HG02938 (cell line): ENCODE results near the gene ZNF726.
"Not testable (repeated sequence)": the region's sequence is repeated elsewhere in the genome, so short reads cannot be mapped to it uniquely, and the experiment has no call there.

Experiments used
- ATAC-seq: cut with Tn5 transposase; IDR thresholded peaks from one replicate; pipeline ENCODE4 v1.9.1; 2021; ENCODE audit warnings: mild to moderate bottlenecking, moderate library complexity; ENCODE audit not compliant: unreplicated experiment

Gene ZNF726

DNA sequence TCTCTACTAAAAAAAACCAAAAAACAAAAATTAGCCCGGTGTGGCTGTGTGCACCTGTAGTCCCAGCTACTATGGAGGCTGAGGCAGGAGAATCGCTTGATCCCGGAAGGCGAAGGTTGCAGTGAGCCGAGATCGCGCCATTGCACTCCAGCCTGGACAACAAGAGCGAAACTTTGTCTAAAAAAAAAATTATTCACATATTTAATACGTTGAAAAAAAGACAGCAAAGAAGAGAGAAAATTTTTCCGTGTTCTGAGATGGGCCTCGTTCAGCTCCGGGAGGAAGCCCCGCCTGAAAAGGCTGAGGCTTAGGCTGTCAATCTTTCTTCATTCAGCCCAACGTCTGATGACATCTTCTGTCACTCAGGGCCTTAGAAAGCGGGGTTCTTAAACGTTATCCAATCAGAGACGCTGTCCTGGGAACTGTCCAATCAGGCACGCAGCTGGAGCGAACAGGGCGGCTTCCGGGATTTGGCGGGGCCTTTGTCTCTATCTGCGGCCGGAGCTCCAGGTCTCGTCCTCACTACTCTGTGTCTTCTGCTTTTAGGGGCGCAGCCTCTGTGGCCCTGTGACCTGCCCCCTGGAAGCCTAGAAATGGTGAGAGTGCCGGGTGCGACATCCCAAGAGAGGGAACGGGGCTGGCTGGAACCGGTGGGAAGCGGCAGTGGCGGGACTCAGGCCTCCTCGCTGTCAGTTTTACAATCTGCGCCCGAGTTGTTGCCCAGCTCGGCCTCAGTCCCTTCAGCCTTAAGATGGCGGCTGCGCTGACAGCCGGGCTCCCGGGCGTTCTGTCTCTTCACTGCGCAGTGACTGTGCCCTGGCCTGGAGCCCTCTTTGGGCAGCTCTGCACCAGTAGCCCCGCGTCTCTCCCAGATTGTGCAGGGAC, at the start of gene ZNF726:
TSS of gene ZNF726 (plus strand) at position 485 of the 885 bp plus-strand sequence. CDS start at position 594, 109 bp downstream.
- ATAC-seq = peak; percentile 97

- no peak for ATAC-seq
These were observed 46.8 kb upstream of the ZNF726 start for GRCh38 chr19:23867895-23868294.

DNA sequence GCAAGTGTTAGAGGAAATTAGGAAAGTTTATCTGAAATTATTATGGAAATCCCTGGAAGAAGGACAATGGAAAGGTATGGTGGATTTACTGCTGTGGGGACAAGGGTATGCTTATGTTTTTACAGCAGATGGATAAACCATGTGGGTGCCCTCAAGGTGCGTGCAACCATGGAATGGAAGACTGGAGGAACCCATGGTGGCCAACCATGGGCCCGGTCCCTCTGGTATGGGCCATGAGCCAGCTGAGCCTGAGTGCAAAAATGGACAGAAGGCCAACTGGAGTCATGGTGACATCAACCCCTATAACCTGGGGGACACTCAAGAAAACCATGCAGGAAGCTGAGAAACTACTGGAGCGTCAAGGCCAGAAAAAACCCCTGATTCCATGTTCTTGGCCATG, 46.1 kb upstream of the ZNF726 start:
- ATAC-seq = no peak

- ATAC-seq = no peak
These were observed 42.3 kb upstream of the ZNF726 start for GRCh38 chr19:23872282-23872919.

DNA sequence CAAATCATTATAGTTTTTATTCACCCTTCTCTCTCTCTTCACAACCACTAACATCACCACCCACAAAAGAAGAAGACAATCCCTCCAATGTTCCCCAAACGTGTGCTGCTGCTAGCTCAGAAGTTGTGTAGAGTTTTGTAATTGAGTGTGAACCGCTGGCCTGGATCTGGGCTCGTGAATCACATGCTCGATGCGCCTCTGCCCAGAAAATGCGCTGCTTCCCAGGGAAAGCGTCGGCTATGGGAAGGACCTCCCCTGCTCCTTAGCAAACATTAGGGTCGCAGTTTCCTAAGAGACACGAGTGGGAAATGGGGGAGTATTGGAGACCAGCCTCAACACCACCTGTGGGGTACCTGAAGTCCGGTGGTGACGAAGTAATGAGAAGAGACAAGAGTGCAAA, 38.4 kb upstream of the ZNF726 start:
- ATAC-seq = no peak

DNA sequence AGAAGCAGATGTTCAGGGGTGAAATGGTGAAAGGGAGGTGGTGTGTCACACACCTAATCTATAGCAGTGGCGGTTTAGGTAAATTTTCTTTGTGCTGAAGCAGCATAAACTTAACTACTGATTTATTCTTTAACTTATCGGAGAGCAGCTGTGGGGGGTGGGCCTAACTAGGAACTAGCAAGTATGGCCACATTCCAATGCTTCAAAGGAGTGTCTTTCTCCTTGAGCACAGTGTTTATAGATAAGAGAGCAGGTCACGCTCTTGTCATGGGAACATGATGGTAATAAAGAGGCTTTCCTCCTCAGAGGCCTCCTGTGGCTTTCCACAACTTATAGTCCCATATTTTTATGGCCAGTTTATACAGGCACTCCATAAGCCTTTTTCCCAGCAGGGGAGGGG, 37.9 kb upstream of the ZNF726 start:
- ATAC-seq = not testable (repeated sequence)

DNA sequence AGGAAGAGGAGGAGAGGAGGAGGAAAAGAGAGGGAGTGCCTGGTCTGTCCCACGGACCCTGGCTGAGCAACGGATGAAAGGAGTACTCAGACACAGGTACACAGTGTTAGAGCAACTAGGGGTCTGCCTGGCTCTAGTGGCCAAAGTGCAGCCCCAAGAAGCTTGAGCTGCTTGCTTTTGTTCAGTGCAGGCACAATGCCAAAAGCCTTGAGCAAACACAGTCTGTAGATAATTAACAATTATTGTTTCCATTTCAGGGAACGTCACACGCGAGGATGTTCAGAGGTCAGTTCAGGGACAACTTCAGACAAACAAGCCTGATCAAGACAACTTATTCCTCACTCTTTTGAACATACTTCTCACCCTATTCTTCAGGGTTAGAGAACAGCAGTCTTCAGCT, 32.2 kb upstream of the ZNF726 start:
- no peak for ATAC-seq

- no peak for ATAC-seq
These were observed 30.3 kb upstream of the ZNF726 start for GRCh38 chr19:23884363-23884762.

GRCh38 chr19:23887642-23888041, 27.0 kb upstream of the ZNF726 start:
- ATAC-seq = no peak

DNA sequence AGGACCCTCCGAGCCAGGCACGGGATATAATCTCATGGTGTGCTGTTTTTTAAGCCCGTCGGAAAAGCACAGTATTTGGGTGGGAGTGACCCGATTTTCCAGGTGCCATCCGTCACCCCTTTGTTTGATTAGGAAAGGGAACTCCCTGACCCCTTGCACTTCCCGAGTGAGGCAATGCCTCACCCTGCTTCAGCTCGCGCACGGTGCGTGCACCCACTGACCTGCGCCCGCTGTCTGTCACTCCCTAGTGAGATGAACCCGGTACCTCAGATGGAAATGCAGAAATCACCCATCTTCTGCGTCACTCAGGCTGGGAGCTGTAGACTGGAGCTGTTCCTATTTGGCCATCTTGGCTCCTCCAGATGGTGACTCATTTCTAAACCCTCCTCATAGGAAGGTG, 18.6 kb upstream of the ZNF726 start:
- ATAC-seq = not testable (repeated sequence)

DNA sequence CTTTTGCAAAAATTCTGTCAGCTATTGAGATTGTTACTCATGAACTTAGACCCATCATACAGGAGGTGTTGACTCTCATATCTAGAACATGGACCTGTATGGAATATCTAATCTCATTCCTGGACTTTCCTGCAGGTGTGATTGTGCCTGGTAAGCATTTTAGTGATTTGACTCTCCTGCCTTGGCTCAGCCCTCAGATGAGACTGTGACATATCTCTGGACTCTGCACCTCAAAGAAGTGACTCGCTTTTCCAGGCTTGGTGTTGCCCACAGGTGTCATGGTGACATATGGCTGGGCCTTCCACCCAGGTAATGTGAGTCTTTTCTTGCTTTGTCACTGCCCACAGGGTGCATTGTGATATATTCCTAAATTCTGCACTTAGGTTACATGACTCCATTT, 17.8 kb upstream of the ZNF726 start:
- ATAC-seq = no peak

DNA sequence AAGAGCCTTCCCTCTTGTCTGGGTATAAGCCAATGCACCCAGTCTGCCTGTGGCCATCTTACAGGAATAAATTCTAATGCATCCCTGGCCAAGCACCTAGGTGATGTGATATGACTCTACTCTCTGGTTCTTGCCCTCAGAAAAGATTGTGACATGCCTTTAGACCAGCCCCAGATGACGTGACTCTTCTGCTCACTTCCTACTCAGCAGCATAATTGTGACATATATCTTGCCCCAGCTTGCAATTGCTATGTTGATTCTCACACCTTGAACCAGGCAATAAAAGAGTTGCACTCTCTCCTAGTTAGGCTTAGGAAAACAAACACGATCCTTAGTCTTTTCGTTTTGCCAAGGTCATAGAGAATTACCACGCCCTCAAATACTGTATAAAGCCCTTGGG, 13.3 kb upstream of the ZNF726 start:
- no peak for ATAC-seq

- no peak for ATAC-seq
These were observed 10.3 kb upstream of the ZNF726 start for GRCh38 chr19:23904406-23904805.

GRCh38 chr19:23905771-23906170, 8.9 kb upstream of the ZNF726 start:
- no peak for ATAC-seq

- no peak for ATAC-seq
These were observed 7.9 kb upstream of the ZNF726 start for GRCh38 chr19:23906835-23907234.

DNA sequence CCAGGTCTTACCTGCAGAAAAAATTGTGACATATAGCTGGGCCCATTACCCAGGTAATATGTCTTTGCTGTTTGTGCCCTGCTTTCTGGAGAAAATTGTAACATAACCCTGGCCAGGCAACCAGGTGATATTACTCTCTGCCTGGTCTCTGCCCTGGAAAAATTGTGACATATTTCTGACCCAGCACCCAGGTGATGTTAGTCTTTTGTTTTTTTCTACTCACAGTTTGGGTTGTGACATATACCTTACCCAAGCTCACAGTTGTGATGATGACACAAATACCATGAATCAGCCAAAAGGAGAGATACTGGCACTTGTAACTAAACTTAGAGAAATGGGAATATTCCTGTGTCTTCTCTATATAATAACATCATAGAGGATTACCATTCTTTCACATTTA, 6.5 kb upstream of the ZNF726 start:
- ATAC-seq = no peak

- ATAC-seq = no peak
These were observed 5.5 kb upstream of the ZNF726 start for GRCh38 chr19:23909222-23909621.

- no peak for ATAC-seq
These were observed 755 bp upstream of the ZNF726 start for GRCh38 chr19:23913931-23914330.

DNA sequence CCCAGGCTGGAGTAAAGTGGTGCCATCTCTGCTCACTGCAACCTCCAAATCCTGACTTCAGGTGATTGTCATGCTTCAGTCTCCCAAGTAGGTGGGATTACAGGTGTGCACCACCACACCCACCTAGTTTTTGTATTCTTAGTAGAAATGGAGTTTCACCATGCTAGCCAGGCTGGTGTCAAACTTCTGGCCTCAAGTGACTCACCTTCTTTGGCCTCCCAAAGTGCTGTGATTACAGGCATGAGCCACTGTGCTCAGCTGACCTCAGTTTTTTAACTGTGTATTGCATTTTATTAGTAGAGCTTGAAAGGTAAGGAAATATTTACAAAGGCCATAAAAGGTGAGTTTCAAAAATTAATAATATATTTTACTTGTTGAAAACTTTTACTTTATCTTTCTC, 2.3 kb downstream of the ZNF726 start:
- ATAC-seq = no peak

GRCh38 chr19:23917856-23918255, 3.2 kb downstream of the ZNF726 start:
- no peak for ATAC-seq

DNA sequence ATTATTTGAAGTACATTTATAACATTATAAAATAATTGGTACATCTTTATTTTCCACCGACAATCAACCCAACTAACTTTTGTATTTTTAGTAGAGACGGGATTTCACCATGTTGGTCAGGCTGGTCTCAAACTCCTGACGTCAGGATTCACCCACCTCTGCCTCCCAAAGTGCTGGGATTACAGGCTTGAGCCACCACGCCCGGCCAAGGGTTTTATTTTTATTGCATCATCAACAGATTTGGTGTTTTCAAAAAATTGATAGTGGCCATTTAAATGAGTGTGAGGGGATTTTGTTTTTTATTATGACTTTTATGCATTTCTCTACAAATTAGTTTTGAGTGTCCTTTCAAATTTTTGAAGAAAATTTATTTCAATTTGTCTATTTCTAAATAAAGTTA, 10.6 kb downstream of the ZNF726 start:
- ATAC-seq = no peak

- ATAC-seq = no peak
These were observed 18.2 kb downstream of the ZNF726 start for GRCh38 chr19:23932878-23933277.
